DMS79 treated with DMSO at 0.1 percent for 48 hours (cell line): Measurements from ENCODE around the gene SELENOT.
"Not testable (repeated sequence)": the region's sequence is repeated elsewhere in the genome, so short reads cannot be mapped to it uniquely, and the experiment has no call there.

Source experiments
- DNase-seq: peaks from one replicate; lab custom pipeline; 2025; lab: John Stamatoyannopoulos, UW

The SELENOT gene

DNA sequence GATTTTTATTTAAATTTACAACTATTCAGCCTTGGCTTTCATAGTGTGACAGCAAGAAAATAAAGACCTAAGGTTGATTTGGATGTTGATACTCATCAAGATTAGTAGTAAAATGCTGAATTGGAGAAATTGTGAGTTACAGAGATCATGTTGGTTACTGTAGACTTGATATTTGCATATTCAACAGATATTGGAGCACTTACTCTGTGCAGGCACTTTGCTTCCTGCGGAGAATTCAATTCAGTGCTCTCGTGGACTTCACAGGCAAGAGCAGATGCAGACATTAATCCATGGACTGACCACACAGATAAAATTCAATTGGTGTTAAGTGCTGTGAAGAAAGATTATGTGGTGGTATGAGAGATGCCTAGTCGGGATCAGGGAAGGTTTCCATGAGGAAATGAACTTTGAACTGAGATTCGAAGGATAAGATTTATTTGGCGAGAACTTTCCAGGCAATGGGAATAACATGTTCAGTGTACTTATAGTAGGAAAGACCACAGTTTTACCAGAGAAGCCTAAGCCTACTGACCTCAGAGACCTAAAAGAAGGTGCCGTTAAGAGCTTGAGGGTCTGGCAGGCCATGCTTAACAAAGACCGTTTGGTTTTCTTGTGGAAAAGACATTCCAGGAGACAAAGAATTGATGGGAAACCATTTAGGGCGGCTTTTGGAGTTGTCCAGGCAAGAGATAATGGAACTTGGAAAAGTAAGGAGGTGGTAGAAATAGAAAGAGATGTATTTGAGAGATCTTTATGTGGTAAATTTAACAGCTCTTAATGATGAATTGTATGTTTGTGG, 4.3 kb downstream of the SELENOT start:
- DNase-seq, result no peak

DNA sequence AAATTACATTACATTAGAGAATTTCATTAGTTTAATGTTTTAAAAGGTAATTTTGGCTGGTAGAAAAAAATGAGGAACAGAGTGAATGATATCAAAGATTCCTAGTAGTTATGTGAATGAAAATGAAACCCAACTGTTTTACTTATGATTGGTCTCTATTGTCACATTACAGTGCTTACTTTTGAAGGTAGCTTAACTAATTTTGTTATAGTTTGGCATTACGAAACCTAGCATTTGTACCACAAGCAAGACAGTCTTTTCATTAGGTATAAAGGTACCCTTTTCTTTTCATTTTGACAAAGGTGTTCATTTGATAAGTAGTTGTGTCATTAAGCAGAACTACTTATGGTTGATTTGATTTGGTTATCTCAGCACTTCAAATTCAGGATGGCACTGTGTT, 6.9 kb downstream of the SELENOT start:
- DNase-seq, result no peak

DNA sequence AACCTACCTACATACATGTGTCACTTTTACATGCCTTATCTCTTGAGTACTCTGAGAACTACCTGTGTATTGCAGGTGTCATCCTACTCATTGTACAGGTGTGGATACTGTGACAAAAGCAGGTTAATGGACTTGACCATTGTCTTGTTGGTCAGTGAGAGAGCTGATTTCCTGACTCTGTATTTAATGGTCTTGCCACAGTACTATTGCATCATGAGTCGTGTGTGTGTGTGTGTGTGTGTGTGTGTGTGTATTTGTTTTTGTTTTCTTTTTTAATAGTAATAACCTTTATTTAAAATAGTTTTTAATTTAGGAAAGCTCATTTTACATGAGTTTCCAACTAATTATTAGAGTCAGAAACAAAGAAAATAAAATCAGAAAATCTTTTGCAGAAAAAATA, 7.7 kb downstream of the SELENOT start:
- no peak for DNase-seq

DNA sequence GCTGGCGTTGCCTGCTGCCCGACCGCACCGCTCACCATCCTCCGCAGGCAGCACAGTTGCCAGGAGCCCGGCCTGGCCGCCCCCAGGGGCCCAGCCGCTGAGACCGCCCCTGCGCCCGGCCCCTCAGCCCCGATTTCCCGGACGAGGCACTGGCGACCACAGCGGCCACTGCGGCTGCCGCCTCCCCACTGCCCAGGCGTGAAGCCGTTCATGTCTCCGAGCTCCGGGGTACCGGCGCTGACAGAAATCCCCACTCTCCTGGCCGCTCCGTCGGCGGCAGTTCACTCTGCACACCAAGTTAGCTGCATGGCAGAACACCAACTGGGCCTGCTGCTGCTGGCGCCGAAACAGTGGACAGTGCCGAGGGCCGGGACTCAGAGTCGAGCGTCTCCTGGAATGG, 8.5 kb downstream of the SELENOT start:
- DNase-seq, result no peak

DNA sequence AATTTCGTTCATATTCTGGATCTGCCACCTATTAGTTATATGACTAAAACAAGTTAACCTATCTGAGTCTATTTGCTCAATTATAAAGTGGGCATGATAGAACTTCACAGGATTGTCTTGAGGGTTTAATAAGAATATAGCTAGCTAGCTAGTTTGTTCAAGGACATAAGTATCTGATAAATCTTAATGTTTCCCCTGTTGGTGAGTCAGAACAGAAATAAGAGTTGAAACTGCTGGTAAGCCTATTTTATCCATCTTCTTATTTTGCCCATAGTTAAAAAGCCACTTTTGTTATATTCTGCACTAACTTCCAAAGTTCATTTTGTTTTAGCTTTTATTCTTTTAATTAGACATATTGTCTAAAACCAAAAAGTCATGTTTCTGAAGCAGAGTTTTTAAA, 9.4 kb downstream of the SELENOT start:
- no peak for DNase-seq

DNA sequence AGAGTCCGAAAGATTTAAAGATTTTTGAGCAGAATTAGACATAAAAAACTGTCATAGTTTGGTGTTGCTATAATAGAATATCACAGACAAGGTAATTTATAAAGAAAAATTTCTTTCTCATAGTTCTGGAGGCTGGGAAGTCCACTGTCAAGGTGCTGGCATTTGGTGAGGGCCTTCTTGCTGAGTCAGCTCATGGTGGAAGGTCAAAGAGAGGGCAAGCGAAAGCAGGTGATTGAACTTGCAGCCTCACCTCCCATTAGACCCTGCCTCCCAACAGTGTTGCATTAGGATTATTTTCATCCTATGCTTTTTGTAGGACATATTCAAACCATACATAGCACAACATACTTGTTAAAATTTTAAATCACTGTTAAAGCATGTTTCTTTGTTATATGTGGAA, 9.9 kb downstream of the SELENOT start:
- DNase-seq, result no peak

DNA sequence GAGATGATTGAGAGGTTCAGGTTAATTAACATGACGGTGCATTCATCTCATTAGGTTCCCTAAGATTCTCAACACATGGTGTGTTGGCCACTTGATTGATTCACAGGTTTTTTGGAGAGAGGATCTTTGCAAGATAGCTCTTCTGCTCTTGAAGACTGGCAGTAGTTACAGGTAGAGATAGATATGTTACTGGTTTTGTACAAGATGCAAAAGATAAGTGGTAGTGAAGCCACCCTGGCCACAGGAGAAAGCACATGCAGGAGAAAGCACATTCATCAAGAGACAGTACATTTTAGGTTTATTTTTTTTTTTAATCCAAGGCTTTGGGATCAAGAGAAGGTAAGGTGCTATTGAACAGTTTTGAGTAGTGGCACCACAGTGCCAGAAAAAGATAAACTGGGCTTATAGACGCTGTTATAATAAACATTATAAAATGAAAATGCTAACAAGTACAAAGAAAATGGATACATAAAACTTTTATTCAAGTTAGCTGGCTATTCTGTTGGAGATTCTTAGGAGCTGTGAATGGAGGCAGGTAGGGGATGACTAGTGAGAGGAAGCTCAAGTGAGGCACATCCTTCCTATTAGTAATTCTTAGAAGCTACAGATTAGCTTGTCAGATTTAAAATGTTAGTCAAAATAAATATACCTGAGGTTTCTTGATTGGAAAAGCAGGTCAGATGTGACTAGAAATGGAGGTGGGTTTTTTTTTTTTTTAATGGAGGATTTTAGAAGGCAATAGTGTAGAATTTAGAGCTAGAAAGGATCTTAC, 10.8 kb downstream of the SELENOT start:
- DNase-seq, result no peak

DNA sequence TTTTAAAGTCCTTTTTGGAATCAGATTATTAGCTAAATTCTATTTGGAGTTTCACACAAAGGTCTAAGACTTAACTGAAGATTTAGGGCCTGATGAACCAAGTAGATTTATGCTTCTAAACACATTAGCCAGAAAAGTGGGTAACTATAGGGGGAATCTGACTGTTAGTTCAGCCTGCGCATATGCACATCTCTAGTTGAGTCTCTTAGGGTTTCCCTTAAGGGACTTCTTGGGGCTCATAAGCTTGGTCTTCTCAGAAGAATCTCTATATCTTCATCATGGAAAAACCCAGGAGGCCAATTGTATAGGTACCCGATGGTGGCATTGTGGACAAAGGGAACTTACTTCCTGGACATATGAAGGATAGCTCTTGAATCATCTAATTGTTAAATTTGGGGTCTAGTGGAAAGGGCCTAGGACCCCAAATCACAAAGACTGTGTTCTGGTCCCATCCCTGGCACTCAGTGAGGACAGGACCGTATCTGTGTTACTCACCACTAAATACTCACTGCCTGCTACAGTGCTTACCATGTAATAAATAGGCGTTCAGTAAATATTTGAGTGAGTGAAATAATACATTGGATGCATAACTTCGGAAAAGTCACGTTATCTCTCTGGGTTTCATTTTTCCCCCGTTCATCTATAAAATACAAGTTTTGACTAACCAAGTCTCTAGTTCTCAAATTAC, 17.0 kb downstream of the SELENOT start:
- no peak for DNase-seq

DNA sequence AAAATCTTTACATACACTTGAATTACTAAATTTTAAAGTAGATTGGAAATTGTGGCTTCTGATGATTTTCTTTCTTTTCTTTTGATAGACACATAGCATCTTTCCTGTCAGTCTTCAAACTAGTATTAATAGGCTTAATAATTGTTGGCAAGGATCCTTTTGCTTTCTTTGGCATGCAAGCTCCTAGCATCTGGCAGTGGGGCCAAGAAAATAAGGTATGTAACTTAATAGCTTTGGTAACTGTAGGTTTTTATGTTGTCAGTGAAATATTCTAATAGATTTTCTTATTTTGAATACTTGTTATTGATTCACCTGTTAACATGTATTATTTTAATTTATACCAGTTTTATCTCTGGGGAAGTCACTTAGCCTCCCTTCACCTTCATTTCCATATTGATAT, 19.8 kb downstream of the SELENOT start:
- DNase-seq, result not testable (repeated sequence)

DNA sequence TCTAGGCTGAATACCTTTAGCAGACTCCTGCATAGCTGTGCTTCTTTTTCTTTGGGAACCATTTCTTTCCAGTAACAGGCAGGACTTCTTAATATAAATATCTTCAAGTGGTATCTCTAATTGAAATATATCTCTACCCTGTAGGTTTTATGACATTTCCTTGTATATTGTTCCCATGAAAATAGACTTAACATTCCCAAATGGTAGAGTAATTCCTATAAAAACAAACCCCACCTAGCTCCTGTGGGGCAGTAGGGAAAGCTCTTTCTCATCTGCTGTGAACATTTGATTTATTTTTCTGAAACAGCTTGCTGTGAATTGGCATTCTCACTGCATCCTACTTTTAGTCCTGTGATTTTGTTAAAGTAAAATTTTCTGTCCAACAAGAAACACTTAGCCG, 20.8 kb downstream of the SELENOT start:
- no peak for DNase-seq

DNA sequence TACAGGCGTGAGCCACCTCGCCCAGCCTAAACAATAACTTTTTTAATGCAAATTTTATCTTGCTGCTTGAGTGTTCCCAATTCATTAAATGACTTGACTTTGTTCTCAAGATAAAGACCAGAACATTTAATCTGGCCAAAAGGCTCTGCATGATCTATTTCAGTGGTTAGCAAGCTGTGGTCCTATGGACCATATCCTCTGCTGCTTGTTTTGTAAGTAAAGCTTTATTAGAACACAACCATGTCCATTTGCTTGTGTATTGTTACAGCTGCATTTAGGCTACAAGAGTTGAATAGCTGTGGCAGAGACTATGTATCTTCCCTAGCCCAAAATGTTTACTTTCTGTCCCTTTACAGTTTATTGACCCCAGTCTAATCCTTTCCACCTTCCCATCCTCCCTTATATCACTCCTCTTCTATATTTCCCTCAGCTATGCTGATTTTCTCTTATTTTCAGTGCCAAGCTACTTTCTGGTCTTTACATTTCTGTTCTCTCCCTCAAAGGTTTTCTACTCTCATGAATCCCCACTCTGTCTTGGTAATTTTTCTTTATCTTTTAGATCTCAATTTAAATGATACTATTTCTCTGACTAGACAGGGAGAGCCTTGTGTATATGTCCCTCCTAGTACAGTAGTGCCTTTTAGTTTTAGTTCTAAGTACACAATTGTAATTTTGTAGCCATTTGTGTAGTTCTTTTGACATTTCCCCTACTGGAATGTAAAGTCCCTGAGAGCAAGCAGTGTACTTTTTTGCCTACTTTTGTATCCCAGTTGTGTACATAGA, 23.2 kb downstream of the SELENOT start:
- no peak for DNase-seq

DNA sequence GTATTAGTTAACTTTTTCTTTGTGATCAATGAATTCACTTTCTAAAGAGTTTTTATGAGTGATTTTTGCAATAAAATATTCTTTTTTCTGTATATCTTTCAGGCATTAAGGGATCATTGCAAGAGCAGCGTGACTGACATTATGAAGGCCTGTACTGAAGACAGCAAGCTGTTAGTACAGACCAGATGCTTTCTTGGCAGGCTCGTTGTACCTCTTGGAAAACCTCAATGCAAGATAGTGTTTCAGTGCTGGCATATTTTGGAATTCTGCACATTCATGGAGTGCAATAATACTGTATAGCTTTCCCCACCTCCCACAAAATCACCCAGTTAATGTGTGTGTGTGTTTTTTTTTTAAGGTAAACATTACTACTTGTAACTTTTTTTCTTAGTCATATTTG, 24.4 kb downstream of the SELENOT start:
- no peak for DNase-seq

DNA sequence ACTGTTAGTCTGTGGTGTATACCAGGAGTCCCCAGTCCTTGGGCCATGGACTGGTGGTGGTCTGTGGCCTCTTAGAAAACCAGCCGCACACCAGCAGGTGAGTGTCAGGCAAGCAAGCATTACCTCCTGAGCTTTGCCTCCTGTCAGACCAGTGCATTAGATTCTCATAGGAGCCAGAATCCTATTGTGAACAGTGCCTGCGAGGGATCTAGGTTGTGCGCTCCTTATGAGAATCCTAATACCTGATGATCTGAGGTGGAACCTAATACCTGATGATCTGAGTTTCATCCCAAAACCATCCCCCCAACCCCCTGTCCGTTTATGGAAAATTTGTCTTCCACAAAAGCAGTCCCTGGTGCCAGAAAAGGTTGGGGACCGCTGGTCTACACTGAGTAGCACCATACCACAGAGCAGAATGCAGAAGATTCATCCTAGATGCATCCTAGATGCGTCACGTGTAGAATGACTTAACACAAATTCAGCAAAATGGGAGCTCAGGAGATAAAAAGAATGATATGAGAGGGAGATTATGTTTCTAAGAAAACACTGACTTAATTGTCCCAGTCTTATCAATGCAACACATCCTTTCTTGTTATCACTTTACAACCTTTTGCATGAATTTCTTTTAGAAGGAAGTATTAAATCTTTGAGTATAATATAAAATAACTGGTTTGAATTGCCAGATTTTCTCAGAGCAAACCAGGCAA, 28.5 kb downstream of the SELENOT start:
- no peak for DNase-seq

DNA sequence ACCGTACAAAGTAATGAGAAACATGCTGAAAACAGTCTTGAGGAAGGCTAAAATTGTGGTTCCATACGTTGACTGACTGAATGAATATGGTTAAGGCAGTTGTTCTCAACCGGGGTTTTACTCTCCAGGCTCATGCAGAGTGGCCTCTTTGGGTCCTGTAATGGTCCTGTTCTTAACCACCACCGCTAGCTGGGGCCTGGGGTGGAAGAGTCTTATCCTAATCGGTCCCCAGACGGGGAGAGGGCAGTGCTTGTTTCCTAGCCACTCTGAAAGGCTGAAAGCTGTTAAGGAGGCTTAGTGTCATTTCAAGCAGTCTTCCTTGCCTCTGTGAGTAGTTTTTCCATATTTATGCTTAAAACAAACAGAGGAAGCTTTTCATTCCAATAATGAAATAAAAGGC, 32.0 kb downstream of the SELENOT start:
- DNase-seq, result no peak

DNA sequence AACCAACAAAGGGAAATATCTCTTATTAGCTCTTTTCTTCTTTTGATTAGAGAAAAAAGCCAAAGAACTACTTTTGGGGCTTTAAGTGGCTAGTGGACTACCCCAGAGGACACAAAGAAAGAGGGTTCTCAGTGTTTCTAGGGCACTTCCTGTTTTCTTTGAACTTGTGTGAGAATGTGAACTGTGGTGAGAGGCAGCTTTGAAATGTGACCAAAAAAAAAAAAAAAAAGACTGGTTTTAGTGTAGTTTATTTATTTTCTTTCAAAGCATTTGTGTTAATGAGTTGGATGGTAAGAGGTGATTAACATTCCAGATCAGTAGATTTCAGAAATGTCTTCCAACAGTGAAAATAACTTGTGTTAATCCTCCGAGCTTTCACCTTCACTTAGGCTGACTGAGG, 32.4 kb downstream of the SELENOT start:
- DNase-seq, result no peak

DNA sequence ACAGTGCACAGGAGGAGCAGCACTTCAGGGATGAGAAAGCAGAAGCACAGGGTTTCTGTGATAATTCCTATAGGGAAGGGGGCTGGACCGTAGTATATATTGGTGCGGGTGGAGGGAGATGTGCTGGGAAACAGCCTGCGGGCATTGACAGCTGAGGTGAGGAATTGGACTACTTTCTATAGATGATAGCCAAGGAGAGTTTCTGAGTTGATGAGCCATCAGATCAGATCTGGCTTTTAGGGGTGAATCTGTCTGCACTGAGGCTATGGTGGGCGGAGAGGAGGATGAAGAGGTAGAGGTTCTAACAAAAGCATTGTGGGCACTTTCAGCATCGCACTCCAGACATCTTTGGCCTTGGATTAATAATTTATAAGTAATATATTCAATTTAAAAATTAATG, 33.1 kb downstream of the SELENOT start:
- no peak for DNase-seq

DNA sequence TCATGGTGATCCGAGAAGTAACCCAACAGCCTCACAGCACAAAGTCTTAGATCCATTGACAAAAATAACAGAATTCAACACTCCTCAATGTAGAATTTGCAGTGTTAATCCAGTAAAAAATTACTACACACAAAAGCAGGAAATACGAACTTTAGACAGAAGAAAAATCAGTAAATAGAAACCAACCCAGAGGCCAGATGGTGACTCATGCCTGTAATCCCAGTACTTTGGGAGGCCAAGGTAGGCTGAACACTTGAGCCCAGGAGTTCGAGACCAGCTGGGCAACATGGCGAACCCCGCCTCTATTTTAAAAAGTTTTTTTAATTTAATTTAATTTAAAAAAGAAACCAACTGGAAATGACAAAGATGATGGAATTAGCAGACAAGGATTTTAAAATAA, 36.1 kb downstream of the SELENOT start:
- no peak for DNase-seq

DNA sequence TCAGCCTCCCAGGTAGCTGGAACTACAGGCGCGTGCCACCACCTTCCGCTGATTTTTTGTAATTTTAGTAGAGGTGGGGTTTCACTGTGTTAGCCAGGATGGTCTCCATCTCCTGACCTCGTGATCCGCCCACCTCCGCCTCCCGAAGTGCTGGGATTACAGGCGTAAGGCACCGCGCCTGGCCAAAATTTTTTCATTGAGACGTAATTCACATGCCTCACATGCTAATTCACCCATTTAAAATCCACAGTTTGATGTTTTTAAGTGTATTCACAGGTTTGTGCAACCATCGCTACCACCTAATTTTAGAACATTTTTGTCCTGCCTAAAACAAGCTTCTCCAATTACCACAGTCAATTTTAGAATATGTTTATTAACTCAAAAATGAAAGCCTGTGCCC, 37.1 kb downstream of the SELENOT start:
- DNase-seq, result no peak

DNA sequence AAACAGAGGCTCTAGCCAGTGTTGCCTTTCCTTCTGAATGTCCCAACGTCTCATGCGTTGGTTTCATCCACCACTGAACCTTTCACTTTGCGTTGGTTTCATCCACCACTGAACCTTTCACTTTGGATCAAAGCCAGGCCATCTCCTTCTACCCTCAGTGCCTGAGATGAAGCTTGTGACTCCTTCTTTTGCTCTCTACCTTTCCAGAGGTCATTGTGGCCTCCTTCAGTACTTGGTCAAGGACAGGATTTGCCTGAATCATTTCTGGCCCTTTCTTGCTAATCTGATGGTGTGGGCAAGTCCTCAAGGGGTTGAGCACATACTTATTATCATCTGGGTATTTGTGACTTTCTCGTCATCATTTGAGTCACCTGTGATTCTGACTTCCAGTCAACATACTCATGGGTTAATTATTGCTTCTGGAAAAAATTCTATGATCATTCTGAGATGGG, 50.0 kb downstream of the SELENOT start:
- DNase-seq, result no peak

DNA sequence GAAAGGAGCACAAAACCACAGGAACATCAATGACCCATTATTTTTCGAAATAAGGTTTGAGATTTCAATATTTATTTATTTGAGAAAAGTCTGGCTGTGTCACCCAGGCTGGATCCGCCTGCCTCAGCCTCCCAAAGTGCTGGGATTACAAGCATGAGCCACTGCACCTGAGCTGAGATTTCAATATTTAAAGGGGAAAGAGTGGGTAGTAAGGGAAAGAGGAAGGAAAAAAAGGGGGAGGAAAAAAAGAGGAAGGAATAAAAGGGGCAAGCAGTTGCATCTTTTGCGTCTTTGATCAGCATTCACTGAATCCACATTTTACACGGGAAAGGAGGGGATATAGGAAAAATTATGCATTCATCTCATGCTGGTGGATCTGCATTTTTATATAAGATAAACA, 53.2 kb downstream of the SELENOT start:
- no peak for DNase-seq

DNA sequence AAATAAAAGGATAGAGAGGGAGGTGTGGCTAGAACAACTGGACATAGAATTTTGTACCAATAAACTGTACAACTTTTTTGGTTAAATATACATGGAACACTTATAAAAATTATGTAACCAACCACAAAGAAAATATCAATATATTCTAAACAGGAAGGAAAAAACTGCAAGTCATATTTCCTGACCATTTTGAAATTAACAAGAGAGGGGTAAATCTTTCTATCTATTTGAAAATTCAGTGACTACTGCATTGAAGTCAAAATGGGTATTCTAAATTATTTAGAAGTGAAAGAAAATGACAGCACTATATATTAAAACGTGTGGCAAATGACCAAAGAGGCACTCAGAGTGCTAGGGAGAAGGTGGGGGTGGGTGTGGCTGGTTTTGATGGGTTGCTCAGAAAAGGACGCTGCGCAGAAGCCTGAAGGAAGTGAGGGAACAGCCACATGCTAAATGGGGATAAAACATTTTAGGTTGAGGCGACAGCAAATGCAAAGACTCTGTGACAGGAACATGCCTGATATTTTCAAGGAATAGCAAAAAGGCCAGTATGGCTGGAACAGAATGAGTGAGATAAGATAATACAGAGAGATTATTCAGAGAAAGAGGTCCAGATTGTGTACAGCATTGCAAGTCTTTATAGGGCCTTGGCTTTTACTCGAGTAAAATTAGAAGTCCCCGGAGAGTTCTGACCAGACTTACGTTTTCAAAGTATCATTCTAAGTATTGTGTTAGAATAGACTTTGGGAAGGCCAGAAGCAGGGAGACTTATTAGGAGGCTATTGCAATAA, 59.5 kb downstream of the SELENOT start:
- DNase-seq, result no peak
